HepG2 (cell line): ENCODE data around the gene TACC2. TPM values are rescaled to one million over a fixed set of nuclear protein-coding genes. Genes with fewer than 3 reads are reported as not detected.

Experiments
- ATAC-seq: fragments of 200-7000 bp; cut with Tn5 transposase; 3 replicates; pipeline ENCODE4 v1.9.1; 2020; ENCODE audit warnings: mild to moderate bottlenecking, moderate library complexity
- BruUV-seq: library from RNA; stranded (reverse); fragments of 400-500 nt; replicated peaks from 2 replicates; lab custom pipeline; 2021; lab: Mats Ljungman, UMichigan
- CTCF ChIA-PET: fragments of 300-600 bp; formaldehyde crosslinking; extraction: SDS; loops from one replicate; lab custom pipeline; 2021; ENCODE audit warnings: low total read pairs, inconsistent platforms, low intra/inter-chr PET ratio; lab: Yijun Ruan, JAX
- POLR2A ChIA-PET: fragments of 350-600 bp; sonication (Branson Sonifier 250); formaldehyde crosslinking; loops from one replicate; lab custom pipeline; 2020; ENCODE audit warnings: antibody characterized with exemption, inconsistent platforms; lab: Yijun Ruan, JAX
- DNase-seq: peaks from one replicate; pipeline ENCODE4 v3.0.0-alpha.2; 2015; ENCODE audit warnings: low spot score
- FAIRE-seq: peaks from 3 replicates; lab custom pipeline; 2011; peaks lifted over from hg19 to GRCh38; lab: Jason Lieb, UNC
- H2AFZ ChIP-seq: one replicate; pipeline ENCODE4 v1.6.1; 2011; ENCODE audit warnings: low read length, inconsistent platforms
- H3K27ac ChIP-seq: fragments of 300-600 bp; 3 replicates; pipeline ENCODE4 v1.8.0; 2011; ENCODE audit warnings: mixed run types, mild to moderate bottlenecking, mixed read lengths, low read length, inconsistent platforms; ENCODE audit not compliant: insufficient read depth; ENCODE audit errors: extremely low read length
- H3K27me3 ChIP-seq, 2 experiments: fragments of 200-600 bp in 1 of 2; 2 replicates in 1 of 2; 3 replicates in 1 of 2; pipeline versions ENCODE4 v1.6.0 to v1.8.0; 2011; ENCODE audit warnings: low read length in 2 of 2, mild to moderate bottlenecking in 2 of 2, moderate library complexity in 2 of 2, inconsistent platforms in 1 of 2; ENCODE audit not compliant: insufficient read depth in 2 of 2, control insufficient read depth in 1 of 2
- H3K36me3 ChIP-seq, 2 experiments: fragments of 200-600 bp in 1 of 2; replicated peaks in 1 of 2; 2 replicates in 1 of 2; 3 replicates in 1 of 2; pipeline versions ENCODE4 v1.5.1 to v1.8.0; 2011; ENCODE audit warnings: low read length in 2 of 2, inconsistent platforms in 1 of 2; ENCODE audit not compliant: insufficient read depth in 2 of 2, control insufficient read depth in 1 of 2
- H3K4me1 ChIP-seq: 2 replicates; pipeline ENCODE4 v1.5.1; 2012; ENCODE audit warnings: low read length, inconsistent platforms; ENCODE audit not compliant: insufficient read depth
- H3K4me2 ChIP-seq: 2 replicates; pipeline ENCODE4 v1.6.0; 2011; ENCODE audit warnings: low read depth, low read length, inconsistent platforms
- H3K4me3 ChIP-seq, 3 experiments: fragments of 200-600 bp in 1 of 3; sonication (generic), shearing (Covaris generic) in 1 of 3; replicated peaks in 1 of 3; 2 replicates each; pipeline ENCODE4 v1.5.1; 2011 to 2016; ENCODE audit warnings: low read length in 3 of 3, inconsistent platforms in 2 of 3, low read depth in 2 of 3, mild to moderate bottlenecking in 2 of 3, control low read depth in 1 of 3, mixed read lengths in 1 of 3; ENCODE audit not compliant: insufficient read depth in 1 of 3
- H3K79me2 ChIP-seq: one replicate; pipeline ENCODE4 v1.6.1; 2011; ENCODE audit warnings: low read length, inconsistent platforms; ENCODE audit not compliant: insufficient read depth
- H3K9ac ChIP-seq: 2 replicates; pipeline ENCODE4 v1.6.0; 2011; ENCODE audit warnings: mild to moderate bottlenecking, low read depth, low read length, inconsistent platforms; ENCODE audit not compliant: insufficient read depth
- H3K9me3 ChIP-seq: 2 replicates; pipeline ENCODE4 v1.5.1; 2012; ENCODE audit warnings: mild to moderate bottlenecking, low read length
- H4K20me1 ChIP-seq: 2 replicates; pipeline ENCODE4 v1.6.0; 2011; ENCODE audit warnings: inconsistent platforms, mild to moderate bottlenecking, low read length, moderate library complexity; ENCODE audit not compliant: insufficient read depth
- CBX1 ChIP-seq: IDR thresholded peaks from one replicate; pipeline ENCODE4 v1.6.1; 2016; ENCODE audit warnings: antibody characterized with exemption, low read depth
- DMAP1 ChIP-seq: IDR thresholded peaks from 2 replicates; pipeline ENCODE4 v1.6.1; 2016
- GFI1 ChIP-seq: sonication (generic); formaldehyde crosslinking; IDR thresholded peaks from 2 replicates; pipeline ENCODE4 v1.5.0; 2020; ENCODE audit warnings: missing genetic modification reagents, mild to moderate bottlenecking, borderline replicate concordance
- MBD4 ChIP-seq: IDR thresholded peaks from 2 replicates; pipeline ENCODE4 v1.6.1; 2012; ENCODE audit warnings: low read length, inconsistent platforms, borderline replicate concordance
- RFX3 ChIP-seq: IDR thresholded peaks from 2 replicates; pipeline ENCODE4 v1.6.1; 2016; ENCODE audit warnings: missing biosample characterization, missing genetic modification reagents
- STAT5B ChIP-seq: sonication (generic); formaldehyde crosslinking; IDR thresholded peaks from 2 replicates; pipeline ENCODE4 v1.4.0; 2020; ENCODE audit warnings: missing genetic modification reagents
- THAP11 ChIP-seq: IDR thresholded peaks from 2 replicates; pipeline ENCODE4 v1.6.1; 2016; ENCODE audit warnings: missing biosample characterization, missing genetic modification reagents
- TOE1 ChIP-seq: sonication (generic); formaldehyde crosslinking; IDR thresholded peaks from 2 replicates; pipeline ENCODE4 v1.4.0; 2020; ENCODE audit warnings: mild to moderate bottlenecking, missing genetic modification reagents
- ZBTB38 ChIP-seq: sonication (generic); formaldehyde crosslinking; IDR thresholded peaks from 2 replicates; pipeline ENCODE4 v1.5.1; 2020; ENCODE audit warnings: mild to moderate bottlenecking, missing genetic modification reagents
- ZNF143 ChIP-seq: sonication (generic); formaldehyde crosslinking; IDR thresholded peaks from 2 replicates; pipeline ENCODE4 v1.4.0; 2020; ENCODE audit warnings: missing genetic modification reagents
- ZNF317 ChIP-seq: sonication (generic); formaldehyde crosslinking; IDR thresholded peaks from 2 replicates; pipeline ENCODE4 v1.5.0; 2020; ENCODE audit warnings: mild to moderate bottlenecking, missing genetic modification reagents
- ZNF615 ChIP-seq: sonication (generic); formaldehyde crosslinking; IDR thresholded peaks from 2 replicates; pipeline ENCODE4 v1.5.0; 2020; ENCODE audit warnings: mild to moderate bottlenecking, missing genetic modification reagents, borderline replicate concordance
- ZNF766 ChIP-seq: sonication (generic); formaldehyde crosslinking; IDR thresholded peaks from 2 replicates; pipeline ENCODE4 v1.5.0; 2020; ENCODE audit warnings: missing genetic modification reagents, borderline replicate concordance
- ZNF775 ChIP-seq: sonication (generic); formaldehyde crosslinking; IDR thresholded peaks from 2 replicates; pipeline ENCODE4 v1.4.0; 2020; ENCODE audit warnings: missing genetic modification reagents, mild to moderate bottlenecking, moderate library complexity, borderline replicate concordance
- WGBS: methylation state at CpG from one replicate; pipeline ENCODE4 v1.1.6; 2017; ENCODE audit warnings: low lambda C conversion rate; 5-methylcytosine and 5-hydroxymethylcytosine counted together
- in situ Hi-C: cut with HindIII; loops from 2 replicates; pipeline ENCODE4 v1.10.0; 2017; ENCODE audit warnings: low pct_unique_long_range_greater_than_20kb; ENCODE audit not compliant: extremely low pct_ligation_motif_present
- intact Hi-C: fragments of 100-400 bp; cut with micrococcal nuclease; formaldehyde crosslinking; loops from one replicate; pipeline ENCODE4 v1.10.0; 2022; ENCODE audit not compliant: unreplicated experiment
- polyA plus RNA-seq, 8 experiments: library from polyadenylated mRNA; depleted of rRNA in 3 of 8; stranded (reverse) in 7 of 8; unstranded in 1 of 8; fragments of >200 nt; fragmentation: Illumina TruSeq in 4 of 8; extraction: Trizol in 4 of 8; gene quantifications; 2 replicates each; pipeline versions ENCODE4 v1.2.1 to v1.2.3, GENCODE V29; 2011 to 2016; ENCODE audit warnings: low read depth in 4 of 8, missing spikeins in 1 of 8, mixed read lengths in 1 of 8; ENCODE audit not compliant: insufficient read depth in 1 of 8
- total RNA-seq, 5 experiments: library from RNA; depleted of rRNA; stranded (reverse); fragments of >200 nt; fragmentation: Illumina TruSeq; extraction: Trizol; gene quantifications; 2 replicates each; pipeline ENCODE4 v1.2.3, GENCODE V29; 2016; ENCODE audit warnings: low read depth in 1 of 5
- TF ChIP-seq, protein P1 (sequence below): sonication (generic); formaldehyde crosslinking; IDR thresholded peaks from 2 replicates; pipeline ENCODE4 v1.5.1; 2020; ENCODE audit warnings: missing genetic modification reagents, mild to moderate bottlenecking, borderline replicate concordance
- TF ChIP-seq, protein P2 (sequence below), 2 experiments: fragments of 450-650 bp in 1 of 2; sonication (generic) in 1 of 2; formaldehyde crosslinking; IDR thresholded peaks; 2 replicates each; pipeline versions ENCODE4 v1.5.0 to v1.8.0; 2020 to 2022; ENCODE audit warnings: mild to moderate bottlenecking in 1 of 2, missing genetic modification reagents in 1 of 2
- TF ChIP-seq, protein P3 (sequence below): sonication (generic); formaldehyde crosslinking; IDR thresholded peaks from 2 replicates; pipeline ENCODE4 v1.9.0; 2021; ENCODE audit warnings: missing genetic modification reagents, mild to moderate bottlenecking, borderline replicate concordance

The TACC2 gene
- total and polyA plus RNA-seq, 2 of the 13 experiments (the other 11 are each of a cell fraction or from before 2014, with no cell fraction given), result 11.8 to 16.0 TPM

DNA sequence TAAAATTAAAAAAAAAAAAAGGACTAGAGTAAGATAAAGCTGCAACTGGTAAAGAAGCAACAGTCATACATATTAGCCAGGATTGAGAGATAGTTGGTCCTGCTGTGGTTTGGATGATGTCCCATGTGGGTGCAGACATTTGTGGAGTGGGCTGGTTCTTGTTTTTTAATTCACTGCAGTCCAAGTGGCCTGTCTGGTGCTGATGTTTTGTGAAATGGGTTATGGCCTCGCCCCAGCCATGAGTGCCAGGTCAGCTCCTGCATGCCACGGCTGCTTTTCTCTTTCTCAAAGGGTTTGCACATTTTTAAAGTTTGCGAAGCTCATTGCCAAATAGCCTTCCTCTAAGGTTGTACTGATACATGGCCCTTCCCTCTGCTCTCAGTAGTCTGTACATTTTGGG lies 268.1 kb downstream of the TACC2 start:
- no peaks in the 10 kb centered on the region for H3K79me2 ChIP-seq
- H3K36me3 ChIP-seq, result peaks cover 4 to 12% of the 10 kb centered on the region in 2 experiments; a peak in 4 of 5 replicates
- H4K20me1 ChIP-seq, result no peaks in the 10 kb centered on the region
- no peak overlapping the region for H3K4me2 ChIP-seq
- no TSS peak for BruUV-seq
- H2AFZ ChIP-seq, result no peak overlapping the region
- WGBS, result 93% methylated on average over 3 of the region's 3 CpGs
- no peak overlapping the region for H3K4me3 ChIP-seq
- ChIA-PET POLR2A (no interaction called here), CTCF (no interaction called here)
- in situ Hi-C loops (no loop called here), intact Hi-C loops (no loop called here)
- TF ChIP-seq TOE1 (CRISPR knock-in tag) (no peak), THAP11 (CRISPR knock-in tag) (no peak), DMAP1 (CRISPR knock-in tag) (no peak), ZBTB38 (CRISPR knock-in tag) (no peak), RFX3 (CRISPR knock-in tag) (no peak), CBX1 (no peak), GFI1 (CRISPR knock-in tag) (no peak), ZNF317 (CRISPR knock-in tag) (no peak), ZNF766 (no peak), ZNF615 (CRISPR knock-in tag) (no peak), ZNF775 (CRISPR knock-in tag) (no peak), STAT5B (CRISPR knock-in tag) (no peak), MBD4 (no peak), ZNF143 (CRISPR knock-in tag) (no peak)
- TF ChIP-seq, protein P1, sequence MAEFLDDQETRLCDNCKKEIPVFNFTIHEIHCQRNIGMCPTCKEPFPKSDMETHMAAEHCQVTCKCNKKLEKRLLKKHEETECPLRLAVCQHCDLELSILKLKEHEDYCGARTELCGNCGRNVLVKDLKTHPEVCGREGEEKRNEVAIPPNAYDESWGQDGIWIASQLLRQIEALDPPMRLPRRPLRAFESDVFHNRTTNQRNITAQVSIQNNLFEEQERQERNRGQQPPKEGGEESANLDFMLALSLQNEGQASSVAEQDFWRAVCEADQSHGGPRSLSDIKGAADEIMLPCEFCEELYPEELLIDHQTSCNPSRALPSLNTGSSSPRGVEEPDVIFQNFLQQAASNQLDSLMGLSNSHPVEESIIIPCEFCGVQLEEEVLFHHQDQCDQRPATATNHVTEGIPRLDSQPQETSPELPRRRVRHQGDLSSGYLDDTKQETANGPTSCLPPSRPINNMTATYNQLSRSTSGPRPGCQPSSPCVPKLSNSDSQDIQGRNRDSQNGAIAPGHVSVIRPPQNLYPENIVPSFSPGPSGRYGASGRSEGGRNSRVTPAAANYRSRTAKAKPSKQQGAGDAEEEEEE (CRISPR knock-in tag), result no peak
- TF ChIP-seq, protein P2, sequence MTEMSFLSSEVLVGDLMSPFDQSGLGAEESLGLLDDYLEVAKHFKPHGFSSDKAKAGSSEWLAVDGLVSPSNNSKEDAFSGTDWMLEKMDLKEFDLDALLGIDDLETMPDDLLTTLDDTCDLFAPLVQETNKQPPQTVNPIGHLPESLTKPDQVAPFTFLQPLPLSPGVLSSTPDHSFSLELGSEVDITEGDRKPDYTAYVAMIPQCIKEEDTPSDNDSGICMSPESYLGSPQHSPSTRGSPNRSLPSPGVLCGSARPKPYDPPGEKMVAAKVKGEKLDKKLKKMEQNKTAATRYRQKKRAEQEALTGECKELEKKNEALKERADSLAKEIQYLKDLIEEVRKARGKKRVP (CRISPR knock-in tag; IDR thresholded peaks at IDR 0.05), result no peak
- TF ChIP-seq, protein P3, sequence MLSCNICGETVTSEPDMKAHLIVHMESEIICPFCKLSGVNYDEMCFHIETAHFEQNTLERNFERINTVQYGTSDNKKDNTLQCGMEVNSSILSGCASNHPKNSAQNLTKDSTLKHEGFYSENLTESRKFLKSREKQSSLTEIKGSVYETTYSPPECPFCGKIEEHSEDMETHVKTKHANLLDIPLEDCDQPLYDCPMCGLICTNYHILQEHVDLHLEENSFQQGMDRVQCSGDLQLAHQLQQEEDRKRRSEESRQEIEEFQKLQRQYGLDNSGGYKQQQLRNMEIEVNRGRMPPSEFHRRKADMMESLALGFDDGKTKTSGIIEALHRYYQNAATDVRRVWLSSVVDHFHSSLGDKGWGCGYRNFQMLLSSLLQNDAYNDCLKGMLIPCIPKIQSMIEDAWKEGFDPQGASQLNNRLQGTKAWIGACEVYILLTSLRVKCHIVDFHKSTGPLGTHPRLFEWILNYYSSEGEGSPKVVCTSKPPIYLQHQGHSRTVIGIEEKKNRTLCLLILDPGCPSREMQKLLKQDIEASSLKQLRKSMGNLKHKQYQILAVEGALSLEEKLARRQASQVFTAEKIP (CRISPR knock-in tag), result no peak
- peaks cover 7% of the 10 kb centered on the region; the same call in 1 of the 2 replicates for H3K9me3 ChIP-seq
- no peak overlapping the region for H3K27ac ChIP-seq
- no peaks in the 10 kb centered on the region; a peak in 1 of 5 replicates for H3K27me3 ChIP-seq
- H3K9ac ChIP-seq, result no peak overlapping the region
- ATAC-seq (no peak), FAIRE-seq (no peak), DNase-seq (no peak)
- peaks cover 6% of the 10 kb centered on the region; the same call in 1 of the 2 replicates for H3K4me1 ChIP-seq
